Measurements from ENCODE around the gene XPOT. TPM values are rescaled to one million over a fixed set of nuclear protein-coding genes. Genes with fewer than 3 reads are reported as not detected.

Gene XPOT
- polyA plus RNA-seq, 1 experiment: 183 TPM

DNA sequence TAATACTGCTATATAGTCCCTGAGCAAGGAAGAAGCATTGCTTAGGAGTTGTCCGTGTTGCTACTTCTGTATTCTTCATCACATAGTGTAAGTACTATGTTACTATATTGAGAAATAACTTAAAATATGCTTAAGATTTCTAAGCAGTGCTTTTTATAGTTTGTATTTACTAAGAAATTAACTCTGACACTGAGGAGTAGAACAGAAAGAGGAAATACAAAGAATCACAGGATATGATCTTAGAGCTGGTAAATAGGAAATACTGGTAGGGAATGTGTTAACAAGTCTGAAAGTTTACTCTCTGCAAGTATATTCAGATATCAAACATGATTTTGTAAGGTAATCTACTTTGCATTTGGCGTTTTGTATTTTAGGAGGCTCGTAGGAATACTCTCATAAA, 15.5 kb downstream of the XPOT start:
- no peak overlapping the region for H3K4me3 ChIP-seq (ENCODE audit: low read depth, low read length)
- ChIA-PET POLR2A (no interaction called here), CTCF (no interaction called here)
- no peak for DNase-seq (ENCODE audit: low read depth, low spot score)
- no peaks in the 10 kb centered on the region for H3K9me3 ChIP-seq (ENCODE audit: control insufficient read depth, insufficient read depth, low read length)
- no peaks in the 10 kb centered on the region for H3K27me3 ChIP-seq (ENCODE audit: control insufficient read depth, insufficient read depth, low read length)
- H3K27ac ChIP-seq (ENCODE audit: low read depth, low read length): no peak overlapping the region
- TF ChIP-seq CTCF (IDR thresholded peaks at IDR 0.05; ENCODE audit: low read depth, low read length): no peak

GRCh38 chr12:64427988-64428387, 23.8 kb downstream of the XPOT start:
- POLR2A ChIA-PET: no interaction called here

GRCh38 chr12:64428956-64429355, 24.8 kb downstream of the XPOT start:
- no peak for DNase-seq (ENCODE audit: low read depth, low spot score)
- H3K27me3 ChIP-seq (ENCODE audit: control insufficient read depth, insufficient read depth, low read length): no peaks in the 10 kb centered on the region
- H3K9me3 ChIP-seq (ENCODE audit: control insufficient read depth, insufficient read depth, low read length): no peaks in the 10 kb centered on the region
- POLR2A ChIA-PET: no interaction called here
- CTCF ChIA-PET: no interaction called here
- no peak overlapping the region for H3K4me3 ChIP-seq (ENCODE audit: low read depth, low read length)
- H3K27ac ChIP-seq (ENCODE audit: low read depth, low read length): no peak overlapping the region
- no peak for TF ChIP-seq CTCF (IDR thresholded peaks at IDR 0.05; ENCODE audit: low read depth, low read length)

More at GRCh38 chr12:64427988-64428387, 23.8 kb downstream of the XPOT start:
- no peak for DNase-seq (ENCODE audit: low read depth, low spot score)
- H3K4me3 ChIP-seq (ENCODE audit: low read depth, low read length): no peak overlapping the region
- CTCF ChIA-PET: interaction anchor here (1.3 kb wide), 1 partner anchor 10 kb away, joined by 3 read pairs; no protein-coding TSS in a partner anchor
- no peak overlapping the region for H3K27ac ChIP-seq (ENCODE audit: low read depth, low read length)
- no peak for TF ChIP-seq CTCF (IDR thresholded peaks at IDR 0.05; ENCODE audit: low read depth, low read length)
- no peaks in the 10 kb centered on the region for H3K27me3 ChIP-seq (ENCODE audit: control insufficient read depth, insufficient read depth, low read length)
- H3K9me3 ChIP-seq (ENCODE audit: control insufficient read depth, insufficient read depth, low read length): no peaks in the 10 kb centered on the region

GRCh38 chr12:64430886-64431285, 26.7 kb downstream of the XPOT start:
- Histone ChIP-seq H3K4me3 (ENCODE audit: low read depth, low read length) (no peak overlapping the region), H3K27me3 (ENCODE audit: control insufficient read depth, insufficient read depth, low read length) (no peaks in the 10 kb centered on the region), H3K27ac (ENCODE audit: low read depth, low read length) (no peak overlapping the region), H3K9me3 (ENCODE audit: control insufficient read depth, insufficient read depth, low read length) (no peaks in the 10 kb centered on the region)
- POLR2A ChIA-PET: no interaction called here
- CTCF ChIA-PET: no interaction called here
- no peak for DNase-seq (ENCODE audit: low read depth, low spot score)
- no peak for TF ChIP-seq CTCF (IDR thresholded peaks at IDR 0.05; ENCODE audit: low read depth, low read length)

GRCh38 chr12:64431791-64432190, 27.6 kb downstream of the XPOT start:
- no peak overlapping the region for H3K4me3 ChIP-seq (ENCODE audit: low read depth, low read length)
- POLR2A ChIA-PET: no interaction called here
- H3K9me3 ChIP-seq (ENCODE audit: control insufficient read depth, insufficient read depth, low read length): no peaks in the 10 kb centered on the region
- no peak overlapping the region for H3K27ac ChIP-seq (ENCODE audit: low read depth, low read length)
- CTCF ChIA-PET: interaction anchor here (0.7 kb wide), 1 partner anchor 137 kb away, joined by 3 read pairs; no protein-coding TSS in a partner anchor
- H3K27me3 ChIP-seq (ENCODE audit: control insufficient read depth, insufficient read depth, low read length): no peaks in the 10 kb centered on the region
- peak; percentile 30 for DNase-seq (ENCODE audit: low read depth, low spot score)
- no peak for TF ChIP-seq CTCF (IDR thresholded peaks at IDR 0.05; ENCODE audit: low read depth, low read length)

Measured in AG04450 (cell line).